Measurements from ENCODE around the gene IGFLR1. TPM values are rescaled to one million over a fixed set of nuclear protein-coding genes. Genes with fewer than 3 reads are reported as not detected.

The IGFLR1 gene
- total RNA-seq, 1 donor from 2014 or later: 4.9 TPM

- Histone ChIP-seq H3K4me1 (peaks cover 43% of the 10 kb centered on the region), H3K36me3 (peaks cover 14% of the 10 kb centered on the region), H3K27me3 (ENCODE audit: low read depth) (no peaks in the 10 kb centered on the region), H3K27ac (replicated peaks) (peak overlapping the region; percentile 95), H3K9me3 (replicated peaks) (no peaks in the 10 kb centered on the region), H3K4me3 (peak overlapping the region; percentile 96)
- peak; percentile 70 for DNase-seq
- intact Hi-C loops (cut with micrococcal nuclease): loop anchor here (2.0 kb wide), 1 partner anchor 19 kb away; no protein-coding TSS in a partner anchor
- no peak for TF ChIP-seq CTCF (IDR thresholded peaks at IDR 0.05; ENCODE audit: borderline replicate concordance)
Observed at GRCh38 chr19:35715981-35716800, 26.1 kb downstream of the IGFLR1 start.

GRCh38 chr19:35715355-35715809, 26.9 kb downstream of the IGFLR1 start:
- TF ChIP-seq CTCF (IDR thresholded peaks at IDR 0.05; ENCODE audit: borderline replicate concordance): no peak
- no peaks in the 10 kb centered on the region for H3K9me3 ChIP-seq (replicated peaks)
- intact Hi-C loops (cut with micrococcal nuclease): no loop called here
- H3K4me3 ChIP-seq: peak overlapping the region; percentile 96
- no peaks in the 10 kb centered on the region for H3K27me3 ChIP-seq (ENCODE audit: low read depth)
- peaks cover 7% of the 10 kb centered on the region for H3K36me3 ChIP-seq
- no peak for DNase-seq
- peak overlapping the region; percentile 95 for H3K27ac ChIP-seq (replicated peaks)
- peaks cover 43% of the 10 kb centered on the region for H3K4me1 ChIP-seq

- H3K9me3 ChIP-seq (replicated peaks): no peaks in the 10 kb centered on the region
- H3K4me1 ChIP-seq: peaks cover 38% of the 10 kb centered on the region
- no peak overlapping the region for H3K27ac ChIP-seq (replicated peaks)
- H3K27me3 ChIP-seq (ENCODE audit: low read depth): no peaks in the 10 kb centered on the region
- peaks cover 1% of the 10 kb centered on the region for H3K36me3 ChIP-seq
- DNase-seq: no peak
- H3K4me3 ChIP-seq: no peak overlapping the region
- TF ChIP-seq CTCF (IDR thresholded peaks at IDR 0.05; ENCODE audit: borderline replicate concordance): no peak
- intact Hi-C loops (cut with micrococcal nuclease): no loop called here
Observed at GRCh38 chr19:35714601-35715354, 27.5 kb downstream of the IGFLR1 start.

GRCh38 chr19:35713904-35714495, 28.3 kb downstream of the IGFLR1 start:
- Histone ChIP-seq H3K9me3 (replicated peaks) (no peaks in the 10 kb centered on the region), H3K4me1 (peaks cover 30% of the 10 kb centered on the region), H3K27ac (replicated peaks) (no peak overlapping the region), H3K4me3 (no peak overlapping the region), H3K27me3 (ENCODE audit: low read depth) (no peaks in the 10 kb centered on the region), H3K36me3 (no peaks in the 10 kb centered on the region)
- DNase-seq: no peak
- no peak for TF ChIP-seq CTCF (IDR thresholded peaks at IDR 0.05; ENCODE audit: borderline replicate concordance)
- intact Hi-C loops (cut with micrococcal nuclease): no loop called here

- H3K27ac ChIP-seq (replicated peaks): no peak overlapping the region
- intact Hi-C loops (cut with micrococcal nuclease): no loop called here
- peaks cover 4% of the 10 kb centered on the region for H3K27me3 ChIP-seq (ENCODE audit: low read depth)
- H3K36me3 ChIP-seq: no peaks in the 10 kb centered on the region
- TF ChIP-seq CTCF (IDR thresholded peaks at IDR 0.05; ENCODE audit: borderline replicate concordance): no peak
- H3K4me1 ChIP-seq: peaks cover 25% of the 10 kb centered on the region
- H3K9me3 ChIP-seq (replicated peaks): no peaks in the 10 kb centered on the region
- no peak for DNase-seq
- no peak overlapping the region for H3K4me3 ChIP-seq
Observed at GRCh38 chr19:35713506-35713850, 28.8 kb downstream of the IGFLR1 start.

Data from left ventricle myocardium inferior (tissue), 1 donor.